ENCODE results near the gene HDAC9.

Gene HDAC9

DNA sequence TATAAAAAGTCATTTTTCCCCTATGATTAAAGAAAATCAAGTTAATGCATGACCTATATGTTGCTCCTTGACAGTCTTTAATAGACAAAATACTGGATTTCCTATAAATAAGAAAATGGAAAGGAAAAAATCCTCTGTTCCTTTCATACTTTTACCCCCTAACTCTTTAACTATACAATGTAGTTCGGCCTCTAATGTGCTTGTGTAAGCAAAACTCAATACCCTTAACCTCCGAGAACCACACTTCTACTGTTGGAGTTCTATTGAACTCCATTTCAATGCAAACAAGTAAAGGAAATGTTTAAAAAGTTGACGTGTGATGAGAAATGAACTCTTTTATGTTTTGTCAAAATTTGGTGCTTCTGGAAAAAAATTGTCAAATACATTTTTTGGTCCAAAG, 36.0 kb downstream of the HDAC9 start:
- H3K27ac ChIP-seq (ENCODE audit: low read depth, low read length) = peak overlapping the region; percentile 91
- no peaks in the 10 kb centered on the region for H3K27me3 ChIP-seq (ENCODE audit: control insufficient read depth, low read length)
- peaks cover 72% of the 10 kb centered on the region for H3K79me2 ChIP-seq (ENCODE audit: control insufficient read depth, low read length)
- H3K9me2 ChIP-seq (replicated peaks; ENCODE audit: control insufficient read depth, low read length) = no peaks in the 10 kb centered on the region
- peaks cover 97% of the 10 kb centered on the region for H3K4me1 ChIP-seq (ENCODE audit: control insufficient read depth, low read length)
- H3K4me3 ChIP-seq (ENCODE audit: low read length) = peak overlapping the region; percentile 55
- peak overlapping the region; percentile 68 for H3K4me2 ChIP-seq (ENCODE audit: low read length)
- TF ChIP-seq EZH2phosphoT487 (IDR thresholded peaks at IDR 0.05; ENCODE audit: borderline replicate concordance, low read length) = no peak
- no peak for TF ChIP-seq CTCF (IDR thresholded peaks at IDR 0.05; ENCODE audit: low read depth, low read length, poor library complexity, severe bottlenecking)
- no peaks in the 10 kb centered on the region for H4K20me1 ChIP-seq (ENCODE audit: control insufficient read depth, insufficient read depth, low read depth, low read length)
- no peaks in the 10 kb centered on the region for H3K36me3 ChIP-seq (ENCODE audit: control insufficient read depth, low read length)
- H3F3A ChIP-seq (ENCODE audit: control insufficient read depth, insufficient read depth) = peaks cover 32% of the 10 kb centered on the region
- H3K9me3 ChIP-seq (ENCODE audit: control insufficient read depth, insufficient read depth, low read length) = no peaks in the 10 kb centered on the region

GRCh38 chr7:18532813-18533212, 37.3 kb downstream of the HDAC9 start:
- TF ChIP-seq CTCF (IDR thresholded peaks at IDR 0.05; ENCODE audit: low read depth, low read length, poor library complexity, severe bottlenecking) = no peak
- TF ChIP-seq EZH2phosphoT487 (IDR thresholded peaks at IDR 0.05; ENCODE audit: borderline replicate concordance, low read length) = no peak
- Histone ChIP-seq H3K27me3 (ENCODE audit: control insufficient read depth, low read length) (no peaks in the 10 kb centered on the region), H4K20me1 (ENCODE audit: control insufficient read depth, insufficient read depth, low read depth, low read length) (no peaks in the 10 kb centered on the region), H3K9me3 (ENCODE audit: control insufficient read depth, insufficient read depth, low read length) (no peaks in the 10 kb centered on the region), H3K36me3 (ENCODE audit: control insufficient read depth, low read length) (no peaks in the 10 kb centered on the region), H3K4me1 (ENCODE audit: control insufficient read depth, low read length) (peaks cover 93% of the 10 kb centered on the region), H3K4me3 (ENCODE audit: low read length) (peak overlapping the region; percentile 55), H3K4me2 (ENCODE audit: low read length) (peak overlapping the region; percentile 68), H3K9me2 (replicated peaks; ENCODE audit: control insufficient read depth, low read length) (no peaks in the 10 kb centered on the region), H3K79me2 (ENCODE audit: control insufficient read depth, low read length) (peaks cover 64% of the 10 kb centered on the region), H3F3A (ENCODE audit: control insufficient read depth, insufficient read depth) (peaks cover 25% of the 10 kb centered on the region), H3K27ac (ENCODE audit: low read depth, low read length) (peak overlapping the region; percentile 91)

- H3K79me2 ChIP-seq (ENCODE audit: control insufficient read depth, low read length) = peaks cover 63% of the 10 kb centered on the region
- no peaks in the 10 kb centered on the region for H4K20me1 ChIP-seq (ENCODE audit: control insufficient read depth, insufficient read depth, low read depth, low read length)
- peaks cover 22% of the 10 kb centered on the region for H3F3A ChIP-seq (ENCODE audit: control insufficient read depth, insufficient read depth)
- peak overlapping the region; percentile 55 for H3K4me3 ChIP-seq (ENCODE audit: low read length)
- no peaks in the 10 kb centered on the region for H3K36me3 ChIP-seq (ENCODE audit: control insufficient read depth, low read length)
- H3K27ac ChIP-seq (ENCODE audit: low read depth, low read length) = peak overlapping the region; percentile 91
- peaks cover 89% of the 10 kb centered on the region for H3K4me1 ChIP-seq (ENCODE audit: control insufficient read depth, low read length)
- H3K27me3 ChIP-seq (ENCODE audit: control insufficient read depth, low read length) = no peaks in the 10 kb centered on the region
- H3K9me2 ChIP-seq (replicated peaks; ENCODE audit: control insufficient read depth, low read length) = no peaks in the 10 kb centered on the region
- TF ChIP-seq CTCF (IDR thresholded peaks at IDR 0.05; ENCODE audit: low read depth, low read length, poor library complexity, severe bottlenecking) (no peak), EZH2phosphoT487 (IDR thresholded peaks at IDR 0.05; ENCODE audit: borderline replicate concordance, low read length) (no peak)
- H3K4me2 ChIP-seq (ENCODE audit: low read length) = peak overlapping the region; percentile 68
- H3K9me3 ChIP-seq (ENCODE audit: control insufficient read depth, insufficient read depth, low read length) = no peaks in the 10 kb centered on the region
These were observed 38.9 kb downstream of the HDAC9 start for GRCh38 chr7:18534481-18534880.

All from DOHH2 (cell line).